HEK293 (cell line): ENCODE data around the gene ZNF444.

Experiments
- CTCF ChIA-PET: fragments of 350-600 bp; formaldehyde crosslinking; extraction: SDS; loops from one replicate; lab custom pipeline; 2021; ENCODE audit warnings: antibody characterized with exemption; lab: Yijun Ruan, JAX
- POLR2A ChIA-PET: fragments of 300-600 bp; formaldehyde crosslinking; extraction: SDS; loops from one replicate; lab custom pipeline; 2020; ENCODE audit warnings: antibody characterized with exemption, inconsistent platforms; lab: Yijun Ruan, JAX
- H3K27ac ChIP-seq: fragments of 200-500 bp; sonication (Bioruptor generic); 2 replicates; pipeline ENCODE4 v1.5.1; 2014; ENCODE audit warnings: low read depth, low read length, control low read depth, inconsistent platforms; ENCODE audit errors: extremely low read depth
- H3K36me3 ChIP-seq, 2 experiments: fragments of 200-500 bp in 1 of 2; sonication (Bioruptor generic) in 1 of 2; 1 replicate in 1 of 2; 2 replicates in 1 of 2; pipeline ENCODE4 v1.5.1; 2014 to 2017; ENCODE audit warnings: inconsistent platforms in 2 of 2, low read length in 2 of 2; ENCODE audit not compliant: control insufficient read depth in 2 of 2, insufficient read depth in 1 of 2
- H3K4me1 ChIP-seq: fragments of 200-500 bp; sonication (Bioruptor generic); 2 replicates; pipeline ENCODE4 v1.5.1; 2014; ENCODE audit warnings: mild to moderate bottlenecking, low read length, inconsistent platforms; ENCODE audit not compliant: control insufficient read depth, insufficient read depth
- H3K4me3 ChIP-seq: 2 replicates; pipeline ENCODE4 v1.5.1; 2011; ENCODE audit warnings: low read depth, mild to moderate bottlenecking, control low read depth, low read length, moderate library complexity
- H3K9me3 ChIP-seq: fragments of 200-500 bp; sonication (Bioruptor generic); 2 replicates; pipeline ENCODE4 v1.5.1; 2014; ENCODE audit warnings: low read depth, low read length, inconsistent platforms; ENCODE audit not compliant: control insufficient read depth, insufficient read depth
- CTCF ChIP-seq: fragments of 450-650 bp; formaldehyde crosslinking; IDR thresholded peaks from 2 replicates; pipeline ENCODE4 v1.5.1; 2016; ENCODE audit warnings: missing biosample characterization, missing genetic modification characterization
- ELK4 ChIP-seq: IDR thresholded peaks from 2 replicates; pipeline ENCODE4 v1.6.1; 2011; ENCODE audit warnings: mild to moderate bottlenecking, low read depth, low read length, borderline replicate concordance
- HOXC10 ChIP-seq: sonication (generic); formaldehyde crosslinking; IDR thresholded peaks from 2 replicates; pipeline ENCODE4 v1.8.1; 2023; ENCODE audit warnings: mild to moderate bottlenecking, missing genetic modification reagents
- KLF7 ChIP-seq: fragments of 450-650 bp; formaldehyde crosslinking; IDR thresholded peaks from 2 replicates; pipeline ENCODE4 v1.5.1; 2016; ENCODE audit warnings: missing biosample characterization, missing genetic modification characterization, borderline replicate concordance
- KLF9 ChIP-seq: fragments of 450-650 bp; formaldehyde crosslinking; IDR thresholded peaks from 2 replicates; pipeline ENCODE4 v1.5.1; 2016; ENCODE audit warnings: missing biosample characterization, missing genetic modification characterization, low read depth
- SCRT1 ChIP-seq: fragments of 450-650 bp; formaldehyde crosslinking; IDR thresholded peaks from 2 replicates; pipeline ENCODE4 v1.5.1; 2016; ENCODE audit warnings: missing biosample characterization, missing genetic modification characterization, borderline replicate concordance
- SCRT2 ChIP-seq: fragments of 450-650 bp; formaldehyde crosslinking; IDR thresholded peaks from 2 replicates; pipeline ENCODE4 v1.5.1; 2016; ENCODE audit warnings: missing biosample characterization, missing genetic modification characterization
- SETDB1 ChIP-seq: IDR thresholded peaks from one replicate; pipeline ENCODE4 v1.6.1; 2017; ENCODE audit warnings: mild to moderate bottlenecking, low read length, moderate library complexity, mixed read lengths; ENCODE audit not compliant: insufficient read length
- TCF7L2 ChIP-seq: IDR thresholded peaks from 2 replicates; pipeline ENCODE4 v1.6.1; 2011; ENCODE audit warnings: low read depth, mild to moderate bottlenecking, inconsistent platforms, low read length, moderate library complexity, borderline replicate concordance
- ZBTB1 ChIP-seq: fragments of 450-650 bp; formaldehyde crosslinking; IDR thresholded peaks from 2 replicates; pipeline ENCODE4 v1.5.1; 2016; ENCODE audit warnings: missing biosample characterization, missing genetic modification characterization
- ZNF16 ChIP-seq: fragments of 450-650 bp; formaldehyde crosslinking; IDR thresholded peaks from 2 replicates; pipeline ENCODE4 v1.5.1; 2016; ENCODE audit warnings: low read depth, missing biosample characterization, missing genetic modification characterization
- ZNF221 ChIP-seq: fragments of 450-650 bp; formaldehyde crosslinking; IDR thresholded peaks from 2 replicates; pipeline ENCODE4 v1.5.1; 2017; ENCODE audit warnings: missing biosample characterization, missing genetic modification characterization, borderline replicate concordance
- ZNF24 ChIP-seq: fragments of 450-650 bp; formaldehyde crosslinking; IDR thresholded peaks from 2 replicates; pipeline ENCODE4 v1.5.1; 2016; ENCODE audit warnings: missing biosample characterization, missing genetic modification characterization
- ZNF391 ChIP-seq: fragments of 450-650 bp; formaldehyde crosslinking; IDR thresholded peaks from 2 replicates; pipeline ENCODE4 v1.5.1; 2016; ENCODE audit warnings: low read depth, missing biosample characterization, missing genetic modification characterization, borderline replicate concordance
- ZNF416 ChIP-seq: fragments of 450-650 bp; formaldehyde crosslinking; IDR thresholded peaks from 2 replicates; pipeline ENCODE4 v1.5.1; 2016; ENCODE audit warnings: missing biosample characterization, missing genetic modification characterization
- ZNF473 ChIP-seq: fragments of 450-650 bp; formaldehyde crosslinking; IDR thresholded peaks from 2 replicates; pipeline ENCODE4 v1.5.1; 2017; ENCODE audit warnings: missing biosample characterization, missing genetic modification characterization
- ZNF624 ChIP-seq: fragments of 450-650 bp; formaldehyde crosslinking; IDR thresholded peaks from 2 replicates; pipeline ENCODE4 v1.5.1; 2017; ENCODE audit warnings: missing biosample characterization, missing genetic modification characterization
- ZNF639 ChIP-seq: fragments of 450-650 bp; formaldehyde crosslinking; IDR thresholded peaks from 2 replicates; pipeline ENCODE4 v1.5.1; 2016; ENCODE audit warnings: missing biosample characterization, missing genetic modification characterization
- ZNF658 ChIP-seq: fragments of 450-650 bp; formaldehyde crosslinking; IDR thresholded peaks from 2 replicates; pipeline ENCODE4; 2016; ENCODE audit warnings: missing biosample characterization, missing genetic modification characterization
- TF ChIP-seq, protein P1 (sequence below): fragments of 450-650 bp; formaldehyde crosslinking; IDR thresholded peaks from 2 replicates; pipeline ENCODE4 v1.5.1; 2016; ENCODE audit warnings: missing biosample characterization, missing genetic modification characterization
- TF ChIP-seq, protein P2 (sequence below): fragments of 450-650 bp; formaldehyde crosslinking; IDR thresholded peaks from 2 replicates; pipeline ENCODE4 v1.5.1; 2016; ENCODE audit warnings: missing biosample characterization, missing genetic modification characterization

ZNF444 gene

DNA sequence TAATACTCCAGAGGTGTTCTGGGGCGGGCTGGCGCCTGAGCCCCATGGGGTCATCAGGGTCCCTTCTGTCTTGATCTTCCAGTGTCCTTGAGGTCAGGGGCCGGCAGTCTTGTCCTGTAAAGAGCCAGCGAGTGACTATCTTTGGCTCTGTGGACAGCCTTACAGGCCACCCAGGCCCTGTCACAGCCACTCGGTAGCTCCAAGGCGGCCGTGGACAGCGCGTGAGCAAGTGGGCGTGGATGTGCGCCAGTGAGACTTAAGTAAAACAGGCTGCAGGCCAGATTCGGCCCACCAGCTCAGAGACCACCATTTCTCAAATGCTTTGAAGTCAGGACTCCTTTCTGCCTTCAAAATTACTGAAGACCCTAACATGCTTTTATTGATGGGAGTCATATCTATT, 3.7 kb downstream of the ZNF444 start:
- CTCF ChIA-PET, result interaction anchor here (0.6 to 2.2 kb wide), 2 partner anchors 10 to 196 kb away, joined by 3 to 7 read pairs; no protein-coding TSS in a partner anchor

DNA sequence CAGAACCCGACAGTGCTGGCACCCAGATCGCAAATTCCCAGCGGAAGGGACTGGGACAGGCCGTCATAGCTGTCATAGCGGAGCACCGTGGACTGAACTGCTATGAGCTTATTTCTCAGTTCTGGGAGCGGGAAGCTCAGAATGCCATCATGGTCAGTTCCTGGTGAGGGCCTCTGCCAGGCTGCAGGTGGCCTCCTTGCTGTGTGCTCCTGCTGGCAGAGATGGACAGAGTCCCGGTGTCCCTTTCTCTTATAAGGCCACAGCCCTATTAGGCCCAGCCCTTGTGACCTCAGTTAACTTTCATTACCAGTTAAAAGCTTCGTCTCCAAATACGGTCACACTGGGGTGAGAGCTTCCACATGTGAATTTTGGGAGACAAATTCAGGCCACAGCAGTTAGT, 4.6 kb downstream of the ZNF444 start:
- H3K4me1 ChIP-seq, result peaks cover 6% of the 10 kb centered on the region; the same call in 1 of the 2 replicates
- H3K9me3 ChIP-seq, result no peaks in the 10 kb centered on the region
- ChIA-PET POLR2A (interaction anchor here (0.8 to 1.1 kb wide), 2 partner anchors 9 to 12 kb away, joined by 4 to 5 read pairs; no protein-coding TSS in a partner anchor), CTCF (interaction anchor here (0.6 to 2.2 kb wide), 4 partner anchors 9 to 188 kb away, joined by 3 to 7 read pairs (median 4); no protein-coding TSS in a partner anchor)
- no peak overlapping the region for H3K4me3 ChIP-seq
- TF ChIP-seq, protein P1, sequence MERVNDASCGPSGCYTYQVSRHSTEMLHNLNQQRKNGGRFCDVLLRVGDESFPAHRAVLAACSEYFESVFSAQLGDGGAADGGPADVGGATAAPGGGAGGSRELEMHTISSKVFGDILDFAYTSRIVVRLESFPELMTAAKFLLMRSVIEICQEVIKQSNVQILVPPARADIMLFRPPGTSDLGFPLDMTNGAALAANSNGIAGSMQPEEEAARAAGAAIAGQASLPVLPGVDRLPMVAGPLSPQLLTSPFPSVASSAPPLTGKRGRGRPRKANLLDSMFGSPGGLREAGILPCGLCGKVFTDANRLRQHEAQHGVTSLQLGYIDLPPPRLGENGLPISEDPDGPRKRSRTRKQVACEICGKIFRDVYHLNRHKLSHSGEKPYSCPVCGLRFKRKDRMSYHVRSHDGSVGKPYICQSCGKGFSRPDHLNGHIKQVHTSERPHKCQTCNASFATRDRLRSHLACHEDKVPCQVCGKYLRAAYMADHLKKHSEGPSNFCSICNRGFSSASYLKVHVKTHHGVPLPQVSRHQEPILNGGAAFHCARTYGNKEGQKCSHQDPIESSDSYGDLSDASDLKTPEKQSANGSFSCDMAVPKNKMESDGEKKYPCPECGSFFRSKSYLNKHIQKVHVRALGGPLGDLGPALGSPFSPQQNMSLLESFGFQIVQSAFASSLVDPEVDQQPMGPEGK (tag by site-specific recombination), result no peak
- no peak overlapping the region for H3K27ac ChIP-seq
- peaks cover 7 to 49% of the 10 kb centered on the region in 2 experiments; a peak in 2 of 3 replicates for H3K36me3 ChIP-seq

More for the DNA sequence above, 3.7 kb downstream of the ZNF444 start:
- POLR2A ChIA-PET, result interaction anchor here (1.1 kb wide), 1 partner anchor 10 kb away, joined by 4 read pairs; no protein-coding TSS in a partner anchor
- Histone ChIP-seq H3K36me3 (peaks cover 7 to 43% of the 10 kb centered on the region in 2 experiments; a peak in 2 of 3 replicates), H3K27ac (no peak overlapping the region), H3K4me1 (peaks cover 10% of the 10 kb centered on the region), H3K9me3 (no peaks in the 10 kb centered on the region), H3K4me3 (no peak overlapping the region)
- TF ChIP-seq KLF9 (tag by site-specific recombination), result no peak
- TF ChIP-seq ZNF658, result no peak
- TF ChIP-seq SETDB1, result no peak
- no peak for TF ChIP-seq ZNF221 (tag by site-specific recombination)
- no peak for TF ChIP-seq TCF7L2
- TF ChIP-seq ZNF391 (tag by site-specific recombination), result no peak
- no peak for TF ChIP-seq ZNF624 (tag by site-specific recombination)
- no peak for TF ChIP-seq SCRT1 (tag by site-specific recombination)
- no peak for TF ChIP-seq CTCF
- no peak for TF ChIP-seq ZBTB1 (tag by site-specific recombination)
- no peak for TF ChIP-seq ZNF416 (tag by site-specific recombination)
- no peak for TF ChIP-seq SCRT2 (tag by site-specific recombination)
- no peak for TF ChIP-seq HOXC10 (CRISPR knock-in tag)

DNA sequence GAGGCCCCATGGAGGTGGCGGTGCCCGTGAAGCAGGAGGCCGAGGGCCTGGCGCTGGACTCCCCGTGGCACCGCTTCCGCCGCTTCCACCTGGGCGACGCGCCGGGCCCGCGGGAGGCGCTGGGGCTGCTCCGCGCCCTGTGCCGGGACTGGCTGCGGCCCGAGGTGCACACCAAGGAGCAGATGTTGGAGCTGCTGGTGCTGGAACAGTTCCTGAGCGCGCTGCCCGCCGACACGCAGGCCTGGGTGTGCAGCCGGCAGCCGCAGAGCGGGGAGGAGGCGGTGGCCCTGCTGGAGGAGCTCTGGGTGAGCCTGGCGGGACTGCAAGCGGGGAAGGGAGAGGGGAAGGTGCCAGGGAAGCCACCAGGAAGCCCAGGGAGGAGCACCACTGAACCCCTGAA, 5.8 kb downstream of the ZNF444 start:
- H3K4me3 ChIP-seq, result no peak overlapping the region
- no peak overlapping the region for H3K27ac ChIP-seq
- no peaks in the 10 kb centered on the region for H3K9me3 ChIP-seq
- H3K36me3 ChIP-seq, result peaks cover 7 to 49% of the 10 kb centered on the region in 2 experiments; a peak in 2 of 3 replicates
- POLR2A ChIA-PET, result no interaction called here
- H3K4me1 ChIP-seq, result 0 out of 2 replicates have a peak, but pooled peaks cover 3% of the 10 kb centered on the region
- CTCF ChIA-PET, result interaction anchor here (0.7 to 1.9 kb wide), 2 partner anchors 25 to 42 kb away, joined by 3 to 5 read pairs; no protein-coding TSS in a partner anchor
- no peak for TF ChIP-seq ZBTB1 (tag by site-specific recombination)
- TF ChIP-seq ZNF24 (tag by site-specific recombination), result no peak
- no peak for TF ChIP-seq ZNF473 (tag by site-specific recombination)
- TF ChIP-seq, protein P2, sequence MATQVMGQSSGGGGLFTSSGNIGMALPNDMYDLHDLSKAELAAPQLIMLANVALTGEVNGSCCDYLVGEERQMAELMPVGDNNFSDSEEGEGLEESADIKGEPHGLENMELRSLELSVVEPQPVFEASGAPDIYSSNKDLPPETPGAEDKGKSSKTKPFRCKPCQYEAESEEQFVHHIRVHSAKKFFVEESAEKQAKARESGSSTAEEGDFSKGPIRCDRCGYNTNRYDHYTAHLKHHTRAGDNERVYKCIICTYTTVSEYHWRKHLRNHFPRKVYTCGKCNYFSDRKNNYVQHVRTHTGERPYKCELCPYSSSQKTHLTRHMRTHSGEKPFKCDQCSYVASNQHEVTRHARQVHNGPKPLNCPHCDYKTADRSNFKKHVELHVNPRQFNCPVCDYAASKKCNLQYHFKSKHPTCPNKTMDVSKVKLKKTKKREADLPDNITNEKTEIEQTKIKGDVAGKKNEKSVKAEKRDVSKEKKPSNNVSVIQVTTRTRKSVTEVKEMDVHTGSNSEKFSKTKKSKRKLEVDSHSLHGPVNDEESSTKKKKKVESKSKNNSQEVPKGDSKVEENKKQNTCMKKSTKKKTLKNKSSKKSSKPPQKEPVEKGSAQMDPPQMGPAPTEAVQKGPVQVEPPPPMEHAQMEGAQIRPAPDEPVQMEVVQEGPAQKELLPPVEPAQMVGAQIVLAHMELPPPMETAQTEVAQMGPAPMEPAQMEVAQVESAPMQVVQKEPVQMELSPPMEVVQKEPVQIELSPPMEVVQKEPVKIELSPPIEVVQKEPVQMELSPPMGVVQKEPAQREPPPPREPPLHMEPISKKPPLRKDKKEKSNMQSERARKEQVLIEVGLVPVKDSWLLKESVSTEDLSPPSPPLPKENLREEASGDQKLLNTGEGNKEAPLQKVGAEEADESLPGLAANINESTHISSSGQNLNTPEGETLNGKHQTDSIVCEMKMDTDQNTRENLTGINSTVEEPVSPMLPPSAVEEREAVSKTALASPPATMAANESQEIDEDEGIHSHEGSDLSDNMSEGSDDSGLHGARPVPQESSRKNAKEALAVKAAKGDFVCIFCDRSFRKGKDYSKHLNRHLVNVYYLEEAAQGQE (tag by site-specific recombination), result no peak
- TF ChIP-seq KLF7 (tag by site-specific recombination), result no peak
- TF ChIP-seq ELK4, result no peak
- TF ChIP-seq ZNF639, result no peak
- TF ChIP-seq ZNF16 (tag by site-specific recombination), result no peak
